Stimulated activated CD4-positive, alpha-beta T cell treated with anti-CD3 and anti-CD28 coated beads, Interleukin-2, amount 100 ng/mL, for 4 hours (primary cell): Measurements from ENCODE around the gene RGL3.
"Not testable (repeated sequence)": the region's sequence is repeated elsewhere in the genome, so short reads cannot be mapped to it uniquely, and the experiment has no call there.

Source experiments
- DNase-seq: peaks from one replicate; pipeline ENCODE4 v3.0.0-alpha.2; 2020; ENCODE audit warnings: low read depth

RGL3 gene

DNA sequence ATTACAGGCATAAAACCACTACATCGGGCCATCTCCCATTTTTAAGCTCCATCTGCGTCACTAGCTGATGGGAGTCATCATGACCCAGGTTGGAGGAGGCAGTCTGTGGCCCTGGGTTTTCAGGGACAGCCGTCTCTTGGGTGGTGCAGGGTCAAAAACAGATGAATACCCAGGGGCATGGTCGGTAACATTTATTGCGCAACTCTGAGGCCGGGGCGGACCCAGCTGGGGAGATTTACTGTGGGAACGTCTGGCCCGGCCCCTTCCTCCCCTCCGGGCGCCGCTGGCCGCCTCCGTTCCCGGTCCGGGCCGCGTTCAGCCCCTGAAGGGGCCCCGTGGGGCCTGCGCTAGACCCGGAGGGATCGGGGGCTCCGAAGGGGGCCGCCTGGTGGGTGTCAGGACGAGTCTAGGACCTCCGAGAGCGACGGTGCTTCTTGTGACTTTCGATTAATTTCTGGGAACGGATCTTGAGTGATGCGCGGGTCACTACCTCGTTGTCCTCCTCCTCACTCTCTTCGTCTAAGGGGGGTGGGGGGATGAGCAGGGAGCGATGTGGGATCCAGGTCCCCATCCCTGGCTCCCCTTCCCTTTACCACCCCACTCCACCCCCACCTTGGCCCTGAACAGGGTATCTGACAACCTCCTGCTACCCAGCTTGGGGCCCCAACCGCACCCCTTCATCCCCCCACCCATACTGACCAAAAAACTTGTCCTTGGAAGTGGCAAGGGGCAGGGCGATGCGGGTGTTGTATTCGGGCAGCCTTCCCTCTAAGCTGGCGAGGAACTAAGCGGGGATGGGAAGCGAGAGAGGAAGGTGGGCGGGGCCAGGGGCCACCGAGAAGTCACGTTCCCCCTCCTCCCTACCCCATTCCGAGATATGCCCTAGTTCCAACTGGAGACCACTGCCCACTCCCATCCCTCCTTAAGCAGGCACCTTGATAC is 1.6 kb upstream of the RGL3 start:
- DNase-seq = no peak

DNA sequence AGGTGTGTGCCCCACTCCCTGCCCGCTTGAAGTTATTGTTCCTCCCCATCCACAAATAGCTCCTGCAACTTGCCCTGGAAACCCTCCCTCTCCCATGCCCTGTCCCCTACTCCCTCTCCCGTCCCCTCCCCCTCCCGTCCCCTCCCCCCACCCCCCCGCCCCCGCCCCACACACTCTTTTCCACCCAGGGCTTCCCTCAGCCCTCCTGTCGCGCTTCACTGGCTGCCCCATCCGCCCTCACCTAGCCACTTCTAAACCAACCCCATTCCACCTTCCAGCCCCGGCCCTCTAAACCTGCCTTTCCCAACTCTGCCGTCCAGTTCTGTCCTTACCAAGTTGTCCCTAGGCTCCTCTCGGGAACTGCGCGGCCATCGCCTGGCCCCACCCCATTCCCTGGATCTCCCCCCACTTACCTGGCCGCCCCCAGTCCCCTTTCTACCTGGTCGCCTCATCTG is 993 bp downstream of the RGL3 start:
- no peak for DNase-seq

DNA sequence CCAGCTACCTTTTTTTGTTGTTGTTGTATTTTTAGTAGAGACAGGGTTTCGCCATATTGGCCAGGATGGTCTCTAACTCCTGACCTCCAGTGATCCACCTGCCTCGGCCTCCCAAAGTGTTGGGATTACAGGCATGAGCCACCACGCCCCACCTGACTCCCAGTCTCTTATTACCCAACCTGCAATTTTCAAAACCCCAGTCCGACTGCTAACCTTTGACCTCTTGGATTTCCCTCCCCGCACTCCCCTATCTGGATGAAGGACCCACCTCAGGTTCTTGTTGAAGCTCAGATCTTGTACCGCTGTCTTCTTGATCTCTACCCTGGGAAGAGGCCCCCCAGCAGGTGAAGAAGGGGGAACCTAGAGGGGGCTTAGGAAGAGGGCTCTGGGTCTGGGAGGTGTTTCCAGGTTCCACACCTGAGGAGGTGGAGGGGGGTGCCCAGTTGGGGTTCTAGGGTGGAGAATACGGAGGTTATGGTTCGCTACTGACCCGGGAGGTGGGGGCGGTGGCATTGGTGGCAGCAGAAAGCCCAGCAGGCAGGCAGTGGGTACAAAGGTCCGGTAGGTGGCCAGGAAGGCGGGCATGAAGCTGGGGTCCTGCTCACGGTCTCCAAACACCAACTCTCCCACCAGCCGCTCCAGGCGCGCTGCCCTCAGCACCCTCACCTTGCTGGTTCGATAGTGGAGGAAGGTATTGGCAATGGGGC is 2.6 kb downstream of the RGL3 start:
- no peak for DNase-seq

DNA sequence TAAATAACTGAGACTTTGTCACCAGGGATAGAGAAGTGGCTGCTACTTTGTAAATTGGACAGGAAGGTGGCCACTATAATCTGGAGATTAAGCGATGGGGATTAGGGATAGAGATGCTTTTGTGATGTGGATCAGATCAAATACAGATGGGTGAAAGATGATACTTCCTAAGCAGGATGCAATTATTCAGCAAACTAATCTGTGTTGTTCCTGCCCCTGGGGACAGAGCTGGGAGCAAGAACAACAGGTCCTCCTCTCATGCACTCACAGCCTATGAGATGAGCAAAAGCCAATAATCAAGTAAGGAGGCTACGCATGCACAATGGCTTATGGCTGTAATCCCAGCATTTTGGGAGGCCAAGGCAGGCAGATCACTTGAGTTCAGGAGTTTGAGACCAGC is 4.6 kb downstream of the RGL3 start:
- DNase-seq = no peak

DNA sequence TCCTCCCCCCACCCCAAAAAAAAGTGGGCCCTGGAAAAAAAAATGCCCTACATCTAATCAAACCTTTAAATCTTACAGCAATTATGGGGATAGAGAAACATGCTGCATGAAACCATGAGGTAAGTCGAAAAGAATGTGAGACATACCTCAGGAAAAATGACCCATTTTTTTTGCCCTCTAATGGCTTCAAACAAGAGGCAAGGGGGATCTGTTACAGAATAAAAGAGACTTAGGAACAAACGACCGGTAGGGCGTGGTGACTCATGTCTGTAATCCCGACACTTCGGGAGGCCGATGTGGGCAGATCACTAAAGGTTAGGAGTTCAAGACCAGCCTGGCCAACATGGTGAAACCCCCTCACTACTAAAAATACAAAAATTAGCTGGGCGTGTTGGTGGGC is 8.4 kb downstream of the RGL3 start:
- DNase-seq = no peak

DNA sequence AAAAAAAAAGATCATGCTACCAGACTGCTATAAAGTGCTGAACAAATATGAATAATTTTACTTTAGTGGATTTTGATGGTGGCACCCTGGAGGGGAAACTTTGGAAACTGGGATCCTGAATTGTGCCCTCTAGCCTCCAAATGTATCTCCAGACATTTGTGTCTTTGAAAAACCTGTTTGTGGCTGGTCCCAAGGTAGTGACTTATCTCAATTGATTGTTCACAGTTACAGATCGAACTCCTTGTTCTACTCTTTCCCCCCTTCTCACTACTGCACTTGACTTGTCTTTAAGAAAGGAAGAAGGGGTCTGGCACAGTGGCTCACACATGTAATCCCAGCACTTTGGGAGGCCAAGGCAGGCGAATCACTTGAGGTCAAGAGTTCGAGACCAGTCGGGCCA is 10.5 kb downstream of the RGL3 start:
- no peak for DNase-seq

DNA sequence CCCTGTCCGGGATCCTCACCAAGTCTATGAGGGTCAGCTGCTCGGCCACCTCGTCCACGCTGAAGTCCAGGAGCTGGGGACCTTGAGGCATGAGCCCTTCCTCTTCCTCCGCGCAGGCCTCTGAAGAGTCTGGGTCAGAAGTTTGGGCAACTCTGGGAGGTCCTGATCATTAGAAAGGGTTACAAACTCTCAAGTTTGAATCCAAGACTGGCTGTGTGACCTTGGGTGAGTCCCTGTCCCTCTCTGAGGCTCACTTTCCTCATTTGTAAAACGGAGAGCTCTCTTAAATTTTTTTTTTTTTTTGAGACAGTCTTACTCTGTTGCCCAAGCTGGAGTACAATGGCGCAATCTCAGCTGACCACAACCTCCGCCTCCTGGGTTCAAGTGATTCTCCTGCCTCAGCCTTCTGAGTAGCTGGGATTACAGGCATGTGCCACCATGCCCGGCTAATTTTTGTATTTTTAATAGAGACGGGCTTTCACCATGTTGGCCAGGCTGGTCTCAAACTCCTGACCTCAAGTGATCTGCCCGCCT is 12.3 kb downstream of the RGL3 start:
- DNase-seq = not testable (repeated sequence)

DNA sequence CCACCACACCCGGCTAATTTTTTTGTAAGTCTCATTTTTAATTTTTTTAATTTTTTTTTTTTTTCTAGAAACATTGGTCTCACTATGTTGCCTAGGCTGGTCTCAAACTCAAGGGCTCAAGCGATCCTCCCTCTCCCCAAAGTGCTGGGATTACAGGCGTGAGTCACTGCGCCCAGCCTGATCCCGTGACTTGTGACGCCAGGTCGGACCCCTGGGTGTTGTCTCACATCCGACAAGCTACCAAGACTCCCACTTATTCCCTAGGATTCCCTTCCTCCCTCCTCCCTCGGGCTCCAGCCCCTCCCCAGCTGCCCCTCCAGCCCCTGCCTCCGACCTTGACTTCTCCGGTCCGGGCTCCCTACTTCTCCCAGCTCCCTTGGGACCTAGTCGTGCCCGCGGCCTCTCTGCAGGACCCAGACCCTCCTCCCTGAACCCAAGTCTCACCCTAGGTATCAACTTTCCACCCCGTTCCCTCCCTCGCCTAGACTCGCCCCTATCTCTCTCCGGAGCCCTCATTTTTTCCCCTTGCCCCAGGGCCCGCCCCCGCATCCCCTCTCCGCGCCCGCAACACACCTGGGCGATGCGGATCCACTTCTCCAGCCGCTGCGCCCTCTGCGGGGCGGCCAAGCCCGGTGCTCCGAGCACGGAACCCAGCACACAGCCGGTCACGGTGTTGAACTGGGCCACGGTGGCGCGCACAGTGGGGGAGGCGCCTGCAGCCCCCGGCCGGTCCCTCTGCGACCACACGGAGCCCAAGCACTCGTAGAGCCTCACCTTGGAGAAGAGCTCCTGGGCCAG is 13.1 kb downstream of the RGL3 start:
- DNase-seq = peak; percentile 51

DNA sequence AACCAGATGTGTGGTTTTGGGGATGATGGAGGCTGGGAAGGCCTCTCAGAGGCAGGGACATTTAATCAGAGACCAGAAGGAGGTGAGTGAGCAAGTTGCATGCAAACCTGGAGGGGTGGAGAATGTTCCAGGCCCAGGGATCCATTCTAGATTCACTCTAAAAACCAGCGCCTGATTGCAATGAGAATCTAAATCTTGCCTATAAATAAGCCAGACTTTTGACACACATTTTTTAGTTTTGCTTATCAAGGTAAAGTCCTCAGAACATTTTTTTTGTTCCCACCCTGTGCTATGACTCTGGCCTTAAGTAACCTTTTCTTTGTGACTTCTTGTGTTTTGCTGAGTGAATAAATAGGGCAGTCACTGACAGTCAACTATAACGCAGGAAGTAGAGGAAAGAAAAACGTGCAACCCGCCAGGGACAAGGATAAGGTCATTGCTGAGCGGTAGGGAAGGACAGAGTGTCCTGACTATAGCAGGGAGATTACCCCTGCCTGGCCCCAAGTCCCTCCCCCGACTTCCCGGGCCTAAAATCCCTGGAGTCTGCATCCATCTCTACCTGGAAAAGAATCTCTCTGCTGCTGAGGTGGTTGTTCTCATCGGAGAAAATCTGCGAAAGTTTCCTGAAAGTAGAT is 14.4 kb downstream of the RGL3 start:
- DNase-seq = no peak

DNA sequence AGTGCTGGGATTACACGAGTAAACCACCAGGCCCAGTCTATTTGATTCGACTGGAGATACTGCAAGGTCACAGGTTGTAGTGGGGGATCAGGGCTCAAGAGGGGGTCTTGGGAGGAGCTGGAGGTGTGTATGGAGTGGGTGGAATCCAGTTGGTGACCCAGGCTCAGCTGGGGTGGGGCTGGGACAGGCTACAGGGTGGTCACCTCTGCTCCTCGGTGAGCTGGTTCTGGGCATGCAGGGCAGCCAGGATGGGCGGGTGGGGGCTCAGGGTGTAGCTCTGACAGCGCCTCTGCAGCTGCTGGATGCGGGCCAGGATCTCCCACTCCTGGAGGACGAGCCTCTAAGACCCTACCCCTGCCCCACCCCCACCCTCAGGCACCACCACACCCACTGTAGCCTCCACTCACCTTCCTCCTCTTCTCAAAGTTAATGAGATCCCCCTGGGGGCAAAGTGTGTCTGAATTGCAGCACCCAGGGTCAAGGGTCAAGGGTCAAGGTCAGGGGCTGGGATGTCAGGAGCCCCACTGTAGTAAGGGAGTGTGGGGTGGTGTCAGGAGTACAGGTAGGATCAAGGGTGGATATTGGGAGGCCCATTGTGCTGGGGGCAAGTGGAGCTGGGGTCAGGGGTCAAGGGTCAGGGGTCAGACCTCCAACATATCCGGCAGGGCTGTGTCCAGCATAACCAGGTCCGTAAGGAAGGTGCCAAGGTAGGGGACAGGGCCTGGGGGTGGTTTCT is 17.1 kb downstream of the RGL3 start:
- no peak for DNase-seq

DNA sequence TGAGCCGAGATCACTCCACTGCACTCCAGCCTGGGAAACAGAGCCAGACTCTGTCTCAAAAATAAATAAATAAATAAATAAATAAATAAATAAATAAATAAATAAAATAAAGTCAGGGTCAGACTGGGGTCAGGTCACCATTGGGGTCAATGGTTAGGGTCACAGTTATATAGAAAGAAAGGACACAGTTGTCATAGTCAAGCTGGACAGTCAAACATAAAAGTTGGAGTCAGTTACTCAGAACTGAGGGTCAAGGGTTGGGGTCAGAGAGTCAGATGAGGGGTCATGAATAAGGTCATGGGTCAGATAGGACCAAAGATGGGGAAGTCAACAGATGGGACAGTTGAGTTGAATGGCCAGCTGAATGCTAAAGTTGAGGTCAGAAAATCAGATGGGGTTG is 18.3 kb downstream of the RGL3 start:
- DNase-seq = no peak

DNA sequence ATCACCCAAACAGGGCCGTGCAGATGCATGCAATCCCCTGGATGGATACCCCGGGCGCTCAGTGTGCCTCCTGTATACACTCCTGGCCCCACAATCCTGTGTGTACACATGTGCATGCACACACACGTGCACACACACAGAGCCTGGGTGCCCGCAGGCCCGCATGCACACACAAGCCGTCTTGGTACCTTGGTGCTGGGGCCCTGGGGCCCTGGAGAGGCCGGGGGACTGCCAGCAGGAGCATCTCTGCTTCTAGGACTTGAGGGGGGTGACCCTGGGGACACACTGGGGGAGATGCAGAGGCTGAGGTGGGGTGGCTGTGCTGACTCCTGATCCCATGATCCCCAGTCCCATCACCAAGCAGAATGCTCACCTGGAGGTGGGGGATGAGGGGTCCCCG is 19.4 kb downstream of the RGL3 start:
- DNase-seq = no peak

DNA sequence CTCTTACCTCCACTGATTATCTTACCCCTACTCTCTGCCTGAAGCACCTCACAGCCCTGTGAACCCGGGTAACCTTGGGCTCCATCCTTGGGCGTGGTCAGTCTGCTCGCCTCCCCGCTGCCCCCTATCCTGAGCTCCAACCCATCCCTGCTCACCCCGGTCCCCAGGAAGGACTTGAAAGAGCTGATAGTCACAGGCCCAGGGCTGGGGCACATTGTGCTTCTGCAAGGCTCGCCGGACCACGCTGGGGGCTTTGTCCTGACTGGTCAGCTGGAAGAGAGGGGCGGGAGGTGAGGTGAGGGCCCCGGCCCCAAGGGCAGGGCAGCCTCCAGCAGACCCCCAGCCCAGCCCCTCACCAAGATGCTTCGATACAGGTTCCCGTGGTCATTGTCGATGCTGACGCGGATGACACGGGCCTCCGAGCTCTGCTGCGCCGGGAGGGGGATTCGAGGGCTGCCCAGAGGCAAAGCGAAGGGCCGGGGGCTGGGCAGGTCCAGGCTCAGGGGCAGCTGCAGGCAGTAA is 22.0 kb downstream of the RGL3 start:
- DNase-seq = no peak

DNA sequence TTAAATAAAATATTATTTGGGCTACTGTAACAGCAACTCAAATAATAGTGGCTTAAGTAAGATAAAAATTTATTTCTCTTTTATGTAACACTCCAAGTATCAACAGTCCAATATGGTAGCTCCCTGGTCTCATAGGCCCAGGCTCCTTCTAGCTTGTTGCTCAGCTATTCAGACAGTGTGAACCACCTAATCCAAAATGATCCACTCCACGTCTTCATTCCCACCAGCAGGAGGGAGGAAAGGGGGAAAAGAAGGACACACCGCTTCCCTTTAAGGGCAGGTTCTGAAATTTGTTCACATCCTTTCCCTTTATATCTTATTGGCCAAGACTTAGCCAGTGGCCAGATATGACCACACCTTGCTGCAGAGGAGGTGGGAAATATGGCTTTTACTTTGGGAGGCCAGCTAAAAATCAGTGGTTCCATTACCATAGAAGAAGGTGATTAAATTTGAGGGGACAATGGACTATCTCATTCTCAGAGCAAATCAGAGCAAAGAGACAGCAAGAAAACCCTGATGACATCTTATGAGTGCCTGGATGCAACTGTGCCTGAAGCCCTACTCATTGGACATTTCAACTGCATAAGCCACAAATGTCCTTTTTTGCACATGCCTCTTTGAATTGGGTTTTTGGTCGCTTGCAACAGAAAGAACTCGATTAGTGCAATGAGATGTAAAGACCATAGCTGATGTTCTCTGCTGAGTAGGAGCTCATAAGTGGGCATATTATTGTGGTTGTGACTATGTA is 28.0 kb downstream of the RGL3 start:
- DNase-seq = no peak

DNA sequence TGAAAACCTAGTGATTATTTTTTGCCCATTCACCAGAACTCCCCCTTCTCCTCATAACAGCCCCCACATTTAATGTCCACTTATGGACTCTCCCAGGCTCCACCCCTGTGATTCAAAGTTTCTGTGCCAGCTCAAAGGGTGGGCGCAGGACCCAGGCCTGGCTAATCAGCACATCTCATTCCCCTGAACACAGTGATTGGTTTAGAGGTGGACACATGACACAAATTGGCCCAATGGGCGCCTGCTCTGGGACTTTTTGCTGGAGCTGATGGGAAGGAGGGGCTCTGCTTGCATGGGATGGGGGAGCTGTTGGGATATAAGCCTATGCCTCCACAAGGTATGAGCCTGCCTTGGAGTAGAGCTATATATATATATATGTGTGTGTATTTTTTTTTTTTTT is 28.8 kb downstream of the RGL3 start:
- DNase-seq = no peak

DNA sequence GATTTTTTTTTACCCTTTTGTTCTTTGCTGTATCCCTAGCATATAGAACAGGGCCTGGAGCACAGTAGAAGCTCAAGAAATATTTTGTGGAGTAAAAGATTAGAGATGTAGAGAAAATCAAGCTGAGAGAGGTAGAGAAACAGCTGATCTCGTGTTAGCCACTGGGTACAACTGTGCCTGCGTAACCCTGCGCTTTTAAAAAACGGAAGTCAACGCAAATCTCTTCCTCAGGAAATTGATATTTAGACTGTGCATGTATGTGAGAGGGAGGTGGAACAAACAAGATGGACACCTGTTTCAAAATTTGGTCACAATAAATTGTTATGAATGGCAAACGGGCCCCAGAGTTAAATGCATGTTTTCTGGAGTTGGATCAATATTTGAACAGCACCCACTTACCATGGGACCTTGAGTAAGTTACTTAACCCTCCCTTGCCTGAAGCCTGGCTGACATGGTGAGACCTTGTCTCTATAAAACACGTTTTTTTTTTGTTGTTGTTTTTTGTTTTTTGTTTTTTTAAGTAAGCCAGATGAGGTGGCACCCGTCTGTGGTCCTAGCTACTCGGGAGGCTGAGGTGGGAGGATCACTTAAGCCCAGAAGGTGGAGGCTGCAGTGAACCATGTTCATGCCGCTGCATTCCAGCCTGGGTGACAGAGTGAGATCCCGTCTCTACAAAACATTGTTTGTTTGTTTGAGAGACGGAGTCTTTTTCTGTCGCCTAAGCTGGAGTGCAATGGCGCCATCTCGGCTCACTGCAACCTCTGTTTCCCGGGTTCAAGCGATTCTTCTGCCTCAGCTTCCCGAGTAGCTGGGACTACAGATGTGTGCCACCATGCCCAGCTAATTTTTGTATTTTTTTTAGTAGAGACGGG is 31.7 kb downstream of the RGL3 start:
- no peak for DNase-seq

DNA sequence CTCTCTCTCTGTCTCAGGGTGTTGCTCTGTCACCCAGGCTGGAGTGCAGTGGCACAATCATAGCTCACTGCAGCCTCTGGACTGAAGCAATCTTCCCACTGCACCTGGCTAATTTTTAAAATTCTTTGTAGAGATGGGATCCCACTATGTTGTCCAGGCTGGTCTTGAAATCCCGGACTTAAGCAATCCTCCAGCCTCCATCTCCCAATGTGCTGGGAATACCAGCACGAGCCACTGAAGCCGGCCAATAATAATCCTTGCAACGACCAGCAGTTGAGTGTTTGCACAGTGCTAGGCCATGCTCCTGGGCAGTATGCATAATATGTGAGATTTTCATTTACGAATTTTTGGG is 34.4 kb downstream of the RGL3 start:
- no peak for DNase-seq

DNA sequence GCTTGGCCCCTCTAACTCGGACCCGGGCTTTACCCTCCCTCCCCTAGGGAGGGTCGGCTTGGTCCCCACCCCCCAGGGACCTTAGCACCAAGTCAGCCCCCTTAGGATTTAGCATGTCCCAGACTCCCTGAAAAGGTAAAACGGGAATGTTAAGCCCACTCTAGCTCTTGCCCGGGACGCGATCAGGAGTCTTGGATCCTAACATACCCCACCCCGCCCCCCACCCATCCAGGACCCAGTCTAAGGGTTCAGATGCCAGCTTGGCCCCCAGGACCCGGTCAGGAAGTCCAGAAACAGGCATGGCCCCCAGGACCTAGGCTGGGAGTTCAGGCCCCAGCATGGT is 35.4 kb downstream of the RGL3 start:
- DNase-seq = no peak
